Lung (tissue), 12 donors: ENCODE data around the gene RHOBTB1. TPM values are rescaled to one million over a fixed set of nuclear protein-coding genes. Genes with fewer than 3 reads are reported as not detected.

ENCODE experiments used
- ATAC-seq: fragments of 200-7000 bp; cut with Tn5 transposase; one replicate; pipeline ENCODE4 v1.9.1; 2020; ENCODE audit warnings: moderate number of reproducible peaks; ENCODE audit not compliant: insufficient read depth, low FRiP score
- DNase-seq, 3 donors: peaks; one replicate each; pipeline ENCODE4 v3.0.0-alpha.2; 2013 to 2017
- H3K27ac ChIP-seq, 2 donors: one replicate each; pipeline ENCODE4 v1.5.1; 2013; ENCODE audit warnings: mild to moderate bottlenecking in 2 of 2, moderate library complexity in 2 of 2, control low read depth in 1 of 2, inconsistent platforms in 1 of 2, low read depth in 1 of 2, low read length in 1 of 2
- H3K27me3 ChIP-seq, 3 donors: one replicate each; pipeline ENCODE4 v1.5.1; 2013; ENCODE audit warnings: low read length in 2 of 3; ENCODE audit not compliant: control insufficient read depth in 3 of 3, insufficient read depth in 3 of 3
- H3K36me3 ChIP-seq, 4 donors: one replicate each; pipeline ENCODE4 v1.5.1; 2013; ENCODE audit warnings: low read length in 4 of 4, mild to moderate bottlenecking in 1 of 4, moderate library complexity in 1 of 4; ENCODE audit not compliant: control insufficient read depth in 4 of 4, insufficient read depth in 4 of 4
- H3K4me1 ChIP-seq, 5 donors: one replicate each; pipeline ENCODE4 v1.5.1; 2013; ENCODE audit warnings: low read length in 5 of 5, mild to moderate bottlenecking in 2 of 5, moderate library complexity in 1 of 5; ENCODE audit not compliant: control insufficient read depth in 5 of 5, insufficient read depth in 5 of 5
- H3K4me3 ChIP-seq: one replicate; pipeline ENCODE4 v1.5.1; 2013; ENCODE audit warnings: mild to moderate bottlenecking, control low read depth, moderate library complexity
- H3K9ac ChIP-seq, 2 donors: one replicate each; pipeline ENCODE4 v1.5.1; 2013; ENCODE audit warnings: low read length in 2 of 2, control low read depth in 1 of 2; ENCODE audit not compliant: insufficient read depth in 1 of 2
- H3K9me3 ChIP-seq, 4 donors: one replicate each; pipeline ENCODE4 v1.5.1; 2013; ENCODE audit warnings: low read length in 3 of 4, mild to moderate bottlenecking in 1 of 4, moderate library complexity in 1 of 4; ENCODE audit not compliant: control insufficient read depth in 4 of 4, insufficient read depth in 3 of 4
- WGBS, 2 donors: extraction: QIAGEN DNeasy Blood & Tissue Kit; methylation state at CpG; one replicate each; pipeline ENCODE4 v1.1.7; 2013; 5-methylcytosine and 5-hydroxymethylcytosine counted together
- polyA plus RNA-seq, 2 donors: library from polyadenylated mRNA; stranded (reverse); fragments of 200-250 nt; gene quantifications; one replicate each; pipeline ENCODE4 v1.2.1, GENCODE V29; 2013
- total RNA-seq, 2 donors: library from RNA; depleted of rRNA in 1 of 2; stranded (reverse); fragments of >200 nt in 1 of 2; gene quantifications; one replicate each; pipeline ENCODE4 v1.2.1, GENCODE V29; 2014 to 2021
- TF ChIP-seq, protein P1 (sequence below): IDR thresholded peaks from 2 replicates; pipeline ENCODE4 v1.5.1; 2012; ENCODE audit warnings: mild to moderate bottlenecking; ENCODE audit errors: control extremely low read depth, extremely low read depth
- donor health status: control.
- donor health status: control.
- donor health status: Bipolar disorder and iron deficiency.
- donor health status: healthy.
- donor health status: DM: yes; HTN: yes; CAD: no.

Gene RHOBTB1
- total and polyA plus RNA-seq, 4 donors = 4.8 to 27.2 (median 8.0) TPM

GRCh38 chr10:60940446-60940845, 3.5 kb downstream of the RHOBTB1 start:
- Histone ChIP-seq H3K27me3 (no peaks in the 10 kb centered on the region), H3K9me3 (no peaks in the 10 kb centered on the region), H3K4me3 (no peak overlapping the region), H3K36me3 (peaks cover 0 to 12% (median 5%) of the 10 kb centered on the region in 4 donors), H3K27ac (no peak overlapping the region), H3K4me1 (peaks cover 0 to 23% (median 5%) of the 10 kb centered on the region in 5 donors), H3K9ac (no peak overlapping the region)
- no peak for ATAC-seq
- 87 to 90% methylated on average over 3 of the region's 3 CpGs for whole genome bisulfite sequencing, 2 donors
- TF ChIP-seq, protein P1, sequence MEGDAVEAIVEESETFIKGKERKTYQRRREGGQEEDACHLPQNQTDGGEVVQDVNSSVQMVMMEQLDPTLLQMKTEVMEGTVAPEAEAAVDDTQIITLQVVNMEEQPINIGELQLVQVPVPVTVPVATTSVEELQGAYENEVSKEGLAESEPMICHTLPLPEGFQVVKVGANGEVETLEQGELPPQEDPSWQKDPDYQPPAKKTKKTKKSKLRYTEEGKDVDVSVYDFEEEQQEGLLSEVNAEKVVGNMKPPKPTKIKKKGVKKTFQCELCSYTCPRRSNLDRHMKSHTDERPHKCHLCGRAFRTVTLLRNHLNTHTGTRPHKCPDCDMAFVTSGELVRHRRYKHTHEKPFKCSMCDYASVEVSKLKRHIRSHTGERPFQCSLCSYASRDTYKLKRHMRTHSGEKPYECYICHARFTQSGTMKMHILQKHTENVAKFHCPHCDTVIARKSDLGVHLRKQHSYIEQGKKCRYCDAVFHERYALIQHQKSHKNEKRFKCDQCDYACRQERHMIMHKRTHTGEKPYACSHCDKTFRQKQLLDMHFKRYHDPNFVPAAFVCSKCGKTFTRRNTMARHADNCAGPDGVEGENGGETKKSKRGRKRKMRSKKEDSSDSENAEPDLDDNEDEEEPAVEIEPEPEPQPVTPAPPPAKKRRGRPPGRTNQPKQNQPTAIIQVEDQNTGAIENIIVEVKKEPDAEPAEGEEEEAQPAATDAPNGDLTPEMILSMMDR = no peak
- DNase-seq = no peak

DNA sequence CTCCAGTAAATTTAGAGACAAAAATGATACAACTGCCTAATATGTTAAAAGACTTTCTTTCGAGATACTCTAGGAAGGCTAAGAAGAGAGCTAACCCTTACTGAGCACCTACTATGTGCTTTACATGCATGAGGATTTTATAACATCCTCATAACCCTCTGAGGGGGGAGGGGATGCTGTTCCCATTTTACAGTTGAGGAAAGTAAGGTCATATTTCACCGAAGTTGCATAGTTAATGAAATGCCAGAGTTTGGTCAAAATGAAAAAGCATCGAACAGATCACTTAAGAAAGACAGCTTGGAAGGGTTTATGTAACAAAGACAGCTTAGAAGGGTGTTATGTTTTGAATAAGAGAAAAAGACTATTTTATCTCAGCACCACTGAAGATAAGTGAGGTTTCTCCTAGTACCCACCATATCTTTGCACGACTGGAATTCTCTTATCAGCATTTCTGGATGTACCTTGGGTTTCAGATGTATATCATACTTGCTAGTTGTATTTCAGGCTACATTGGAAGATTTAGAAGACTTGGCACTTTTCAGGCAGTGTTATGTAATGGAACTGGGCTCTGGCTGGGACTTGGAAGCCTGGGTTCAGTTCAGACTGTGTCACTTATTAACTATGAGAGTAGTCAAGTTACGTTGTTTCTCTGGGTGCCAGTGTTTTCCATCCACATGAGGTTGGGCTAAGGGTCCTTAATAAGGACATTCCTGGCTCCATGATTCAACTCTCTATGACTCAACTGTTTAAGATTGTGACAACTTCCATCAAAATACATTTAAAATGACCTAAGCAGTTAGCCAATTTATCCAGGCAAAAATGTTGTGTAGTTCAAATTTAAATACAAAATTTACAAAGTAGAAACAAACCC, 6.0 kb downstream of the RHOBTB1 start:
- no peak overlapping the region for H3K4me3 ChIP-seq
- WGBS, 2 donors = 73 to 90% methylated on average over 5 of the region's 5 CpGs
- H3K9ac ChIP-seq = no peak overlapping the region
- peaks cover 0 to 15% (median 3%) of the 10 kb centered on the region in 5 donors for H3K4me1 ChIP-seq
- H3K9me3 ChIP-seq = no peaks in the 10 kb centered on the region
- H3K36me3 ChIP-seq = peaks cover 0 to 17% (median 9%) of the 10 kb centered on the region in 4 donors
- DNase-seq (no peak), ATAC-seq (peak; percentile 58)
- peak overlapping the region in 1 of 2 donors; percentile 9 for H3K27ac ChIP-seq
- TF ChIP-seq, protein P1 = no peak
- no peaks in the 10 kb centered on the region for H3K27me3 ChIP-seq

DNA sequence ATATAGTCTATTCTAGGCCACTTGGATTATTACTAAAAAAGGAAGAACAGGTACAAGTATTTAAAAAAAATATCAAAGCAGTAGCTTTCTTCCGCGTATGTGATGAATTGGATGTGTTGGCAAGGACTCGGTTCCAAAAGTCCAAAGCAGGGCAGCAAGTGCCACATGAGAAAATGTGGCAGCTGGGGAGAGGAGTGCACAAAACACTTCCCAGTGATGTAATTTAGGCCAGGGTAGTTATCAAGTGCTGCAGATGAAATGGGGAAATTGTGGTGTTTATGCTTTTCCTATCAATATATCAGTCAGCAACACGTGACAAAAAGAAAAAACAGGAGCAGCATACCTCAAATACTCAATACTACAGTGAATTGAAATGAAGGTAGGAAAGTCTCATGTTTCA, 7.0 kb downstream of the RHOBTB1 start:
- Histone ChIP-seq H3K4me3 (no peak overlapping the region), H3K27ac (no peak overlapping the region), H3K9ac (no peak overlapping the region), H3K4me1 (peaks cover 0 to 15% (median 3%) of the 10 kb centered on the region in 5 donors), H3K36me3 (peaks cover 0 to 17% (median 9%) of the 10 kb centered on the region in 4 donors), H3K9me3 (no peaks in the 10 kb centered on the region), H3K27me3 (no peaks in the 10 kb centered on the region)
- TF ChIP-seq, protein P1 = no peak
- ATAC-seq = no peak
- 65 to 70% methylated on average over 4 of the region's 4 CpGs for WGBS, 2 donors
- DNase-seq = no peak
